Lung (tissue), 12 donors: ENCODE results near the gene OMP. TPM values are rescaled to one million over a fixed set of nuclear protein-coding genes. Genes with fewer than 3 reads are reported as not detected.

ENCODE experiments used
- ATAC-seq: fragments of 200-7000 bp; cut with Tn5 transposase; one replicate; pipeline ENCODE4 v1.9.1; 2020; ENCODE audit warnings: moderate number of reproducible peaks; ENCODE audit not compliant: insufficient read depth, low FRiP score
- DNase-seq, 3 donors: peaks; one replicate each; pipeline ENCODE4 v3.0.0-alpha.2; 2013 to 2017
- H3K27ac ChIP-seq, 2 donors: one replicate each; pipeline ENCODE4 v1.5.1; 2013; ENCODE audit warnings: mild to moderate bottlenecking in 2 of 2, moderate library complexity in 2 of 2, control low read depth in 1 of 2, inconsistent platforms in 1 of 2, low read depth in 1 of 2, low read length in 1 of 2
- H3K27me3 ChIP-seq, 3 donors: one replicate each; pipeline ENCODE4 v1.5.1; 2013; ENCODE audit warnings: low read length in 2 of 3; ENCODE audit not compliant: control insufficient read depth in 3 of 3, insufficient read depth in 3 of 3
- H3K36me3 ChIP-seq, 4 donors: one replicate each; pipeline ENCODE4 v1.5.1; 2013; ENCODE audit warnings: low read length in 4 of 4, mild to moderate bottlenecking in 1 of 4, moderate library complexity in 1 of 4; ENCODE audit not compliant: control insufficient read depth in 4 of 4, insufficient read depth in 4 of 4
- H3K4me1 ChIP-seq, 5 donors: one replicate each; pipeline ENCODE4 v1.5.1; 2013; ENCODE audit warnings: low read length in 5 of 5, mild to moderate bottlenecking in 2 of 5, moderate library complexity in 1 of 5; ENCODE audit not compliant: control insufficient read depth in 5 of 5, insufficient read depth in 5 of 5
- H3K4me3 ChIP-seq: one replicate; pipeline ENCODE4 v1.5.1; 2013; ENCODE audit warnings: mild to moderate bottlenecking, control low read depth, moderate library complexity
- H3K9ac ChIP-seq, 2 donors: one replicate each; pipeline ENCODE4 v1.5.1; 2013; ENCODE audit warnings: low read length in 2 of 2, control low read depth in 1 of 2; ENCODE audit not compliant: insufficient read depth in 1 of 2
- H3K9me3 ChIP-seq, 4 donors: one replicate each; pipeline ENCODE4 v1.5.1; 2013; ENCODE audit warnings: low read length in 3 of 4, mild to moderate bottlenecking in 1 of 4, moderate library complexity in 1 of 4; ENCODE audit not compliant: control insufficient read depth in 4 of 4, insufficient read depth in 3 of 4
- WGBS, 2 donors: extraction: QIAGEN DNeasy Blood & Tissue Kit; methylation state at CpG; one replicate each; pipeline ENCODE4 v1.1.7; 2013; 5-methylcytosine and 5-hydroxymethylcytosine counted together
- polyA plus RNA-seq, 2 donors: library from polyadenylated mRNA; stranded (reverse); fragments of 200-250 nt; gene quantifications; one replicate each; pipeline ENCODE4 v1.2.1, GENCODE V29; 2013
- total RNA-seq, 2 donors: library from RNA; depleted of rRNA in 1 of 2; stranded (reverse); fragments of >200 nt in 1 of 2; gene quantifications; one replicate each; pipeline ENCODE4 v1.2.1, GENCODE V29; 2014 to 2021
- TF ChIP-seq, protein P1 (sequence below): IDR thresholded peaks from 2 replicates; pipeline ENCODE4 v1.5.1; 2012; ENCODE audit warnings: mild to moderate bottlenecking; ENCODE audit errors: control extremely low read depth, extremely low read depth
- donor health status: control.
- donor health status: control.
- donor health status: Bipolar disorder and iron deficiency.
- donor health status: healthy.
- donor health status: DM: yes; HTN: yes; CAD: no.

Gene OMP
- total and polyA plus RNA-seq, 4 donors = 0.37 to 0.74 (median 0.61) TPM; not detected in 1

DNA sequence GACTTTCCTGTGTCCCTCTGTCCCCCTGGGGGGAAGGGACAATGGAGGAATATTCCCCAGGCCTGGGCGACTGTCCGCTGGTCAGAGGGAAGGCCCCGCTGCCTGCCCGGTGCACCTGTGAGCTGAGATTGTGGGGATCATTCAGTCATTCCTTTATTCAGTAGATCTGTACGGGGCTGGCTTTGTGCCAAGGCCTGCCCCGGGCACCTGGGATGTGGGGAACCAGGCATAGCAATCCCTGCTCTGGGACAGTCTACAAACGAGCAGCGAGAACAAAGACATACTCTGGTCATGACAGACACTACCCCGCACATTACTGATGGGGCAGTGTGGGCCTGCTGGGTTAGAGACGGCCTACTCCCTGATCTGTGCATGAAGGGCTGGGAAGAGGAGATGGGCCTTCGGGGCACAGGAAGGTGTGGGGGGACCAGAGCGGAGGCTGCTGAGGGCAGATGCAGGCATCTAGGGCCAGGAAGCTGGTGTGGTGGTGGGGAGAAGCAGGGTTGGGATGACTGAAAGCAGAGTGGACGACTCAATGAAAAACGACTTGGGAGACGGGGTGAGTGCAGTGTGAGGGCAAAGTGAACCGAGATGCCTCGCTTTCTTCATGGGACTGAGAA, 23.6 kb downstream of the OMP start:
- WGBS, 2 donors = 80 to 89% methylated on average over 17 of the region's 17 CpGs
- Histone ChIP-seq H3K36me3 (peaks cover 0 to 9% (median 0%) of the 10 kb centered on the region in 4 donors), H3K27ac (no peak overlapping the region), H3K27me3 (no peaks in the 10 kb centered on the region), H3K4me3 (no peak overlapping the region), H3K4me1 (peaks cover 0 to 22% (median 0%) of the 10 kb centered on the region in 5 donors), H3K9me3 (no peaks in the 10 kb centered on the region), H3K9ac (no peak overlapping the region)
- ATAC-seq (no peak), DNase-seq (no peak)
- TF ChIP-seq, protein P1, sequence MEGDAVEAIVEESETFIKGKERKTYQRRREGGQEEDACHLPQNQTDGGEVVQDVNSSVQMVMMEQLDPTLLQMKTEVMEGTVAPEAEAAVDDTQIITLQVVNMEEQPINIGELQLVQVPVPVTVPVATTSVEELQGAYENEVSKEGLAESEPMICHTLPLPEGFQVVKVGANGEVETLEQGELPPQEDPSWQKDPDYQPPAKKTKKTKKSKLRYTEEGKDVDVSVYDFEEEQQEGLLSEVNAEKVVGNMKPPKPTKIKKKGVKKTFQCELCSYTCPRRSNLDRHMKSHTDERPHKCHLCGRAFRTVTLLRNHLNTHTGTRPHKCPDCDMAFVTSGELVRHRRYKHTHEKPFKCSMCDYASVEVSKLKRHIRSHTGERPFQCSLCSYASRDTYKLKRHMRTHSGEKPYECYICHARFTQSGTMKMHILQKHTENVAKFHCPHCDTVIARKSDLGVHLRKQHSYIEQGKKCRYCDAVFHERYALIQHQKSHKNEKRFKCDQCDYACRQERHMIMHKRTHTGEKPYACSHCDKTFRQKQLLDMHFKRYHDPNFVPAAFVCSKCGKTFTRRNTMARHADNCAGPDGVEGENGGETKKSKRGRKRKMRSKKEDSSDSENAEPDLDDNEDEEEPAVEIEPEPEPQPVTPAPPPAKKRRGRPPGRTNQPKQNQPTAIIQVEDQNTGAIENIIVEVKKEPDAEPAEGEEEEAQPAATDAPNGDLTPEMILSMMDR = no peak

DNA sequence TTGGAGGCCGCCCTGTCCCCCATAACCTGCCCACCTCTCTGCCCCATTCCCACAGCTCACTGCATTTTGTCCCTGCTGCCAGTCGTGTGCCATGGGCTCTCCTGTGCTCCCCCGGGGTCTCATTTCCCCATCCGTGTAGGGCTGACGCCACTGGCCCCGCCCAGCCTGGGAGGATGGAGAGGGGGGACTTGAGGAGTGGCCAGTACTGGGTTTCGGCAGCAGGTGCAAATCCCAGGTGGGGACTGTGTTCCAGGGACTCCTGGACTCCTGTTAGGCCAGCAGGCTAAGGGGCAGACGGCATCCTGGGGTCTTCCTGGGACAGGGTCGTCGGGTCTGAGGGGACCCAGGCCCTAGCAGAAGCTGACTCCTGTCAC, 24.2 kb downstream of the OMP start:
- Histone ChIP-seq H3K27ac (no peak overlapping the region), H3K9me3 (no peaks in the 10 kb centered on the region), H3K4me1 (peaks cover 0 to 26% (median 3%) of the 10 kb centered on the region in 5 donors), H3K4me3 (no peak overlapping the region), H3K27me3 (no peaks in the 10 kb centered on the region), H3K9ac (no peak overlapping the region), H3K36me3 (peaks cover 0 to 7% (median 0%) of the 10 kb centered on the region in 4 donors)
- TF ChIP-seq, protein P1 = no peak
- 17 to 20% methylated on average over 10 of the region's 10 CpGs for WGBS, 2 donors
- no peak for DNase-seq
- no peak for ATAC-seq

DNA sequence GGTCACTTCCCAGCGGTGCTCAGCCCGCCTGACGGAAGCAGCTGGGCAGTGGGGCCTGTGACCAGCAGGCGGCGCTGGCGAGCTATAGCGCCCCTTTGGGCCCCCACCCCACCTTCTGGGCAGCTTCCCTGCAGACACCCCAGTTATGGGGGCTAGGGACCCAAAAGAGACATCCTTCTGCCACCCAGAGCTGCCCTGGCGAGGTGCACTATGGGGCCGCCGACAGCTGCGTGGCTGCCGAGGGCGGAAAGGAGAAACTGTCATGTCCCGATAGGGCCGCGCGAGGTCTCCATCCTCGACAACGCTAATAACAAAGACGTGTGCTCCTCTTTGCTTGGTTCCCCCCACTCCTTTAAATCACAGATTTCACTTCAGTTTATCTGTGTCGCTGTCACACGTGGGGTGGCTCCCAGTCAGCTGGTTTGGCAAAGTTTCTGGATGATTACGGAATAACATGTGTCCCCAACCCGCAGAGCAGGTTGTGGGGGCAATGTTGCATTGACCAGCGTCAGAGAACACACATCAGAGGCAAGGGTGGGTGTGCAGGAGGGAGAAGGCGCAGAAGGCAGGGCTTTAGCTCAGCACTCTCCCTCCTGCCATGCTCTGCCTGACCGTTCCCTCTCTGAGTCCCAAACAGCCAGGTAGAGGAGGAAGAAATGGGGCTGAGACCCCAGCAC, 24.7 kb downstream of the OMP start:
- peak; percentile 69 to 77 (median 73) for DNase-seq
- Histone ChIP-seq H3K4me3 (no peak overlapping the region), H3K9me3 (no peaks in the 10 kb centered on the region), H3K4me1 (peaks cover 0 to 26% (median 3%) of the 10 kb centered on the region in 5 donors), H3K27ac (no peak overlapping the region), H3K36me3 (peaks cover 0 to 6% (median 0%) of the 10 kb centered on the region in 4 donors), H3K9ac (no peak overlapping the region), H3K27me3 (no peaks in the 10 kb centered on the region)
- TF ChIP-seq, protein P1 = peak; percentile 88
- peak; percentile 72 for ATAC-seq
- WGBS, 2 donors = 4 to 7% methylated on average over 27 of the region's 27 CpGs
